Activated CD8-positive, alpha-beta T cell treated with anti-CD3 and anti-CD28 coated beads for 36 hours (primary cell): ENCODE data around the gene RAB8A. TPM values are rescaled to one million over a fixed set of nuclear protein-coding genes. Genes with fewer than 3 reads are reported as not detected.
"Not testable (repeated sequence)": the region's sequence is repeated elsewhere in the genome, so short reads cannot be mapped to it uniquely, and the experiment has no call there.

ENCODE experiments used
- ATAC-seq: fragments of 200-7000 bp; cut with Tn5 transposase; one replicate; pipeline ENCODE4 v1.10.0; 2021; ENCODE audit warnings: mild to moderate bottlenecking, moderate library complexity
- CTCF ChIA-PET: fragments of 350-600 bp; sonication (Branson Sonifier 250); formaldehyde crosslinking; loops from one replicate; lab custom pipeline; 2021; ENCODE audit warnings: antibody characterized with exemption; lab: Charles Lee
- POLR2A ChIA-PET: fragments of 350-600 bp; sonication (Branson Sonifier 250); formaldehyde crosslinking; loops from one replicate; lab custom pipeline; 2021; ENCODE audit warnings: antibody characterized with exemption; lab: Charles Lee
- DNase-seq: peaks from one replicate; pipeline ENCODE4 v3.0.0-alpha.2; 2020
- H3K27ac Mint-ChIP-seq: one replicate; pipeline ENCODE4 v1.8.0; 2021; ENCODE audit warnings: mild to moderate bottlenecking, mixed read lengths
- H3K27me3 Mint-ChIP-seq: one replicate; pipeline ENCODE4 v1.8.0; 2021; ENCODE audit warnings: mixed read lengths
- H3K36me3 Mint-ChIP-seq: one replicate; pipeline ENCODE4 v1.8.0; 2021; ENCODE audit warnings: low read depth, mixed read lengths
- H3K4me1 Mint-ChIP-seq: one replicate; pipeline ENCODE4 v1.8.0; 2021; ENCODE audit warnings: low read depth, mixed read lengths
- H3K4me3 Mint-ChIP-seq: one replicate; pipeline ENCODE4 v1.8.0; 2021; ENCODE audit warnings: mild to moderate bottlenecking, moderate library complexity, mixed read lengths
- H3K9me3 Mint-ChIP-seq: one replicate; pipeline ENCODE4 v1.8.0; 2021; ENCODE audit warnings: mixed read lengths
- CTCF ChIP-seq: fragments of 200-600 bp; IDR thresholded peaks from one replicate; pipeline ENCODE4 v1.8.0; 2022; ENCODE audit warnings: antibody characterized with exemption, mild to moderate bottlenecking
- intact Hi-C: fragments of 100-400 bp; cut with micrococcal nuclease; formaldehyde crosslinking; loops from one replicate; pipeline ENCODE4 v1.10.0; 2022
- total RNA-seq, 2 experiments: library from RNA; stranded (reverse); gene quantifications; one replicate each; pipeline ENCODE4 v1.2.3, GENCODE V29; 2021

The RAB8A gene
- total RNA-seq, 2 experiments from 2014 or later: 123 to 128 TPM

GRCh38 chr19:16098416-16098768 is 13.3 kb upstream of the RAB8A start:
- intact Hi-C loops: no loop called here

GRCh38 chr19:16098821-16099220 is 12.9 kb upstream of the RAB8A start:
- DNase-seq: no peak
- intact Hi-C loops: no loop called here
- peaks cover 67% of the 10 kb centered on the region for H3K36me3 Mint-ChIP-seq
- H3K27ac Mint-ChIP-seq: no peak overlapping the region
- CTCF ChIA-PET: interaction anchor here (1.1 to 2.0 kb wide), 2 partner anchors 12 to 28 kb away, joined by 4 to 5 read pairs; no protein-coding TSS in a partner anchor
- peaks cover 25% of the 10 kb centered on the region for H3K4me1 Mint-ChIP-seq
- H3K9me3 Mint-ChIP-seq: no peaks in the 10 kb centered on the region
- H3K4me3 Mint-ChIP-seq: no peak overlapping the region
- no peak for TF ChIP-seq CTCF
- POLR2A ChIA-PET: interaction anchor here (1.2 to 6.6 kb wide), 6 partner anchors 8 to 21 kb away, joined by 3 to 53 read pairs (median 4); partner anchors contain the start of gene TPM4
- H3K27me3 Mint-ChIP-seq: no peaks in the 10 kb centered on the region
- no peak for ATAC-seq

More at GRCh38 chr19:16098416-16098768, 13.3 kb upstream of the RAB8A start:
- peaks cover 70% of the 10 kb centered on the region for H3K36me3 Mint-ChIP-seq
- DNase-seq: no peak
- ATAC-seq: no peak
- CTCF ChIA-PET: interaction anchor here (1.1 to 2.0 kb wide), 2 partner anchors 13 to 28 kb away, joined by 4 to 5 read pairs; no protein-coding TSS in a partner anchor
- no peak for TF ChIP-seq CTCF
- no peak overlapping the region for H3K4me3 Mint-ChIP-seq
- H3K27me3 Mint-ChIP-seq: no peaks in the 10 kb centered on the region
- H3K27ac Mint-ChIP-seq: no peak overlapping the region
- POLR2A ChIA-PET: interaction anchor here (1.2 to 6.6 kb wide), 4 partner anchors 8 to 21 kb away, joined by 3 to 53 read pairs (median 4); partner anchors contain the start of gene TPM4
- H3K9me3 Mint-ChIP-seq: no peaks in the 10 kb centered on the region
- H3K4me1 Mint-ChIP-seq: peaks cover 28% of the 10 kb centered on the region

- POLR2A ChIA-PET: interaction anchor here (0.7 to 6.6 kb wide), 9 partner anchors 9 to 174 kb away, joined by 3 to 53 read pairs (median 3); partner anchors contain the start of gene TPM4
- H3K9me3 Mint-ChIP-seq, H3K27ac Mint-ChIP-seq, H3K27me3 Mint-ChIP-seq, DNase-seq, intact Hi-C loops, ATAC-seq, H3K4me3 Mint-ChIP-seq: not testable (repeated sequence)
- Mint-ChIP-seq H3K4me1 (peaks cover 22% of the 10 kb centered on the region), H3K36me3 (peaks cover 64% of the 10 kb centered on the region)
- CTCF ChIA-PET: interaction anchor here (1.1 to 2.0 kb wide), 2 partner anchors 12 to 29 kb away, joined by 4 to 5 read pairs; no protein-coding TSS in a partner anchor
Observed at GRCh38 chr19:16099314-16099965, 12.2 kb upstream of the RAB8A start.

- ATAC-seq: no peak
- peaks cover 53% of the 10 kb centered on the region for H3K36me3 Mint-ChIP-seq
- CTCF ChIA-PET: interaction anchor here (1.0 to 2.0 kb wide), 2 partner anchors 10 to 30 kb away, joined by 3 to 5 read pairs; no protein-coding TSS in a partner anchor
Observed at GRCh38 chr19:16100524-16100923, 11.2 kb upstream of the RAB8A start.

GRCh38 chr19:16104722-16105121 is 7.0 kb upstream of the RAB8A start:
- Mint-ChIP-seq H3K4me3 (no peak overlapping the region), H3K4me1 (no peaks in the 10 kb centered on the region), H3K36me3 (peaks cover 20% of the 10 kb centered on the region), H3K9me3 (no peaks in the 10 kb centered on the region), H3K27me3 (no peaks in the 10 kb centered on the region), H3K27ac (peak overlapping the region; percentile 39)
- DNase-seq: no peak
- no peak for TF ChIP-seq CTCF
- POLR2A ChIA-PET: interaction anchor here (0.6 to 1.6 kb wide), 2 partner anchors 10 to 27 kb away, joined by 3 read pairs; no protein-coding TSS in a partner anchor
- CTCF ChIA-PET: interaction anchor here (0.7 to 5.4 kb wide), 2 partner anchors 16 to 63 kb away, joined by 3 to 20 read pairs; no protein-coding TSS in a partner anchor
- no peak for ATAC-seq
- intact Hi-C loops: no loop called here

More at GRCh38 chr19:16100524-16100923, 11.2 kb upstream of the RAB8A start:
- Mint-ChIP-seq H3K27ac (no peak overlapping the region), H3K9me3 (no peaks in the 10 kb centered on the region), H3K4me3 (no peak overlapping the region), H3K4me1 (peaks cover 11% of the 10 kb centered on the region), H3K27me3 (no peaks in the 10 kb centered on the region)
- TF ChIP-seq CTCF: no peak
- intact Hi-C loops: no loop called here
- DNase-seq: no peak
- POLR2A ChIA-PET: interaction anchor here (0.6 to 6.6 kb wide), 6 partner anchors 11 to 108 kb away, joined by 3 to 53 read pairs (median 4); partner anchors contain the start of gene TPM4
